GM12878 (cell line): ENCODE results near the gene MYOM3. TPM values are rescaled to one million over a fixed set of nuclear protein-coding genes. Genes with fewer than 3 reads are reported as not detected.

Experiments
- ATAC-seq: fragments of 200-7000 bp; cut with Tn5 transposase; 3 replicates; pipeline ENCODE4 v1.9.1; 2020; ENCODE audit warnings: mild to moderate bottlenecking, moderate library complexity
- BruUV-seq: library from RNA; stranded (reverse); fragments of 400-500 nt; replicated peaks from 2 replicates; lab custom pipeline; 2021; lab: Mats Ljungman, UMichigan
- CTCF ChIA-PET: fragments of 300-600 bp; sonication (Branson Sonifier 250); formaldehyde crosslinking; extraction: SDS; loops from one replicate; lab custom pipeline; 2021; ENCODE audit warnings: inconsistent platforms; lab: Yijun Ruan, JAX
- POLR2A ChIA-PET: fragments of 350-600 bp; formaldehyde crosslinking; extraction: SDS; loops from one replicate; lab custom pipeline; 2021; ENCODE audit warnings: inconsistent platforms; lab: Charles Lee
- RAD21 ChIA-PET: fragments of 300-600 bp; sonication (Branson Sonifier 250); formaldehyde crosslinking; loops from one replicate; lab custom pipeline; 2023; ENCODE audit warnings: antibody characterized with exemption; ENCODE audit not compliant: unreplicated experiment; lab: Charles Lee
- SMC1A ChIA-PET: fragments of 300-600 bp; sonication (Branson Sonifier 250); formaldehyde crosslinking; loops from one replicate; lab custom pipeline; 2023; ENCODE audit not compliant: unreplicated experiment, uncharacterized antibody; lab: Charles Lee
- DNase-seq: peaks from one replicate; pipeline ENCODE4 v3.0.0-alpha.2; 2011; ENCODE audit warnings: low read depth, low spot score
- FAIRE-seq: peaks from 3 replicates; lab custom pipeline; 2011; peaks lifted over from hg19 to GRCh38; lab: Jason Lieb, UNC
- H2AFZ ChIP-seq: 2 replicates; pipeline ENCODE4 v1.6.0; 2011; ENCODE audit warnings: low read depth, low read length, control low read depth; ENCODE audit not compliant: control insufficient read depth
- H3K27ac ChIP-seq: 2 replicates; pipeline ENCODE4 v1.5.1; 2011; ENCODE audit warnings: control low read depth; ENCODE audit not compliant: control insufficient read depth, insufficient read depth
- H3K27me3 ChIP-seq, 2 experiments: replicated peaks in 1 of 2; 2 replicates each; pipeline versions ENCODE4 v1.6.0 to v1.6.1; 2011; ENCODE audit warnings: low read length in 1 of 2; ENCODE audit not compliant: control insufficient read depth in 2 of 2, insufficient read depth in 2 of 2
- H3K36me3 ChIP-seq, 2 experiments: 2 replicates each; pipeline ENCODE4 v1.5.1; 2011; ENCODE audit warnings: low read length in 1 of 2; ENCODE audit not compliant: control insufficient read depth in 2 of 2, insufficient read depth in 2 of 2
- H3K4me1 ChIP-seq: 2 replicates; pipeline ENCODE4 v1.6.1; 2011; ENCODE audit warnings: mild to moderate bottlenecking, low read length, moderate library complexity, mixed read lengths; ENCODE audit not compliant: control insufficient read depth, insufficient read depth
- H3K4me2 ChIP-seq: 2 replicates; pipeline ENCODE4 v1.6.0; 2011; ENCODE audit warnings: control low read depth; ENCODE audit not compliant: control insufficient read depth, insufficient read depth
- H3K4me3 ChIP-seq: fragments of 200-600 bp; sonication (generic); 2 replicates; pipeline ENCODE4 v1.5.1; 2016
- H3K79me2 ChIP-seq: 2 replicates; pipeline ENCODE4 v1.6.0; 2011; ENCODE audit warnings: low read length; ENCODE audit not compliant: control insufficient read depth, insufficient read depth
- H3K9ac ChIP-seq: 2 replicates; pipeline ENCODE4 v1.8.0; 2011; ENCODE audit warnings: low read length, control low read depth, mixed read lengths; ENCODE audit not compliant: control insufficient read depth, insufficient read depth
- H3K9me3 ChIP-seq: replicated peaks from 3 replicates; pipeline ENCODE4 v1.5.1; 2011; ENCODE audit warnings: mild to moderate bottlenecking, low read length; ENCODE audit not compliant: control insufficient read depth, insufficient read depth
- H4K20me1 ChIP-seq: 2 replicates; pipeline ENCODE4 v1.6.0; 2011; ENCODE audit not compliant: control insufficient read depth, insufficient read depth
- ETV6 ChIP-seq, 2 experiments: fragments of 450-650 bp in 1 of 2; IDR thresholded peaks in 1 of 2; conservative IDR thresholded peaks in 1 of 2; 2 replicates each; pipeline ENCODE4 v1.6.1; 2014; ENCODE audit warnings: antibody characterized with exemption in 1 of 2, borderline replicate concordance in 1 of 2, low read depth in 1 of 2, mild to moderate bottlenecking in 1 of 2, moderate library complexity in 1 of 2
- HDGF ChIP-seq: fragments of 450-650 bp; IDR thresholded peaks from 2 replicates; pipeline ENCODE4 v1.6.1; 2016; ENCODE audit warnings: antibody characterized with exemption
- KAT2A ChIP-seq: conservative IDR thresholded peaks from 2 replicates; pipeline ENCODE4 v1.6.1; 2011; ENCODE audit warnings: low read depth, low read length; ENCODE audit not compliant: control insufficient read depth
- MEF2A ChIP-seq: IDR thresholded peaks from 2 replicates; pipeline ENCODE4 v1.6.1; 2011; ENCODE audit warnings: low read depth, mild to moderate bottlenecking, low read length, moderate library complexity; ENCODE audit not compliant: insufficient read depth
- MEF2B ChIP-seq: fragments of 450-650 bp; IDR thresholded peaks from 2 replicates; pipeline ENCODE4 v1.6.1; 2018; ENCODE audit warnings: mild to moderate bottlenecking, moderate library complexity; ENCODE audit not compliant: partially characterized antibody, poor library complexity, severe bottlenecking
- NKRF ChIP-seq: fragments of 450-650 bp; conservative IDR thresholded peaks from 2 replicates; pipeline ENCODE4 v1.6.1; 2017; ENCODE audit warnings: mild to moderate bottlenecking, moderate library complexity
- NR2C1 ChIP-seq: fragments of 450-650 bp; IDR thresholded peaks from 2 replicates; pipeline ENCODE4 v1.6.1; 2017; ENCODE audit warnings: antibody characterized with exemption, mild to moderate bottlenecking, moderate library complexity
- POU2F2 ChIP-seq: IDR thresholded peaks from 3 replicates; pipeline ENCODE4 v1.6.1; 2011; ENCODE audit warnings: low read depth, mild to moderate bottlenecking, low read length, borderline replicate concordance
- RUNX3 ChIP-seq: IDR thresholded peaks from 2 replicates; pipeline ENCODE4 v1.6.1; 2012; ENCODE audit warnings: low read length, inconsistent platforms
- WRNIP1 ChIP-seq: IDR thresholded peaks from 2 replicates; pipeline ENCODE4 v1.6.1; 2011; ENCODE audit warnings: low read depth, low read length, improper control_type of control experiment, borderline replicate concordance
- ZBTB11 ChIP-seq: fragments of 450-650 bp; formaldehyde crosslinking; IDR thresholded peaks from 2 replicates; pipeline ENCODE4 v1.5.0; 2022; ENCODE audit warnings: mild to moderate bottlenecking, missing genetic modification characterization
- ZNF217 ChIP-seq: fragments of 450-650 bp; IDR thresholded peaks from 2 replicates; pipeline ENCODE4 v1.6.1; 2017; ENCODE audit warnings: antibody characterized with exemption, mild to moderate bottlenecking
- ZNF274 ChIP-seq: IDR thresholded peaks from one replicate; pipeline ENCODE4 v1.8.0; 2011; ENCODE audit not compliant: insufficient read length, insufficient read depth
- WGBS: methylation state at CpG from one replicate; pipeline ENCODE4 v1.1.6; 2016; ENCODE audit warnings: low lambda C conversion rate; ENCODE audit not compliant: insufficient replicate concordance, insufficient coverage; ENCODE audit errors: missing lambda C conversion rate; 5-methylcytosine and 5-hydroxymethylcytosine counted together
- in situ Hi-C: fragments of 300-500 bp; cut with MboI; formaldehyde crosslinking; loops from 9 replicates; pipeline ENCODE4 v1.14.3; 2018; ENCODE audit warnings: mixed read lengths
- intact Hi-C: fragments of 100-400 bp; cut with micrococcal nuclease; formaldehyde crosslinking; loops from one replicate; pipeline ENCODE4 v1.14.2; 2022; ENCODE audit not compliant: unreplicated experiment
- polyA plus RNA-seq, 11 experiments: library from polyadenylated mRNA; depleted of rRNA in 4 of 11; unstranded in 6 of 11; stranded (reverse) in 5 of 11; fragments of >200 nt; fragmentation: Nextera tagmentation in 4 of 11; fragmentation: Illumina TruSeq in 1 of 11; extraction: Ambion mirVana in 4 of 11; extraction: Trizol in 1 of 11; gene quantifications; 1 replicate in 1 of 11; 2 replicates in 10 of 11; pipeline versions ENCODE4 v1.2.1 to v1.2.3, GENCODE V29; 2011 to 2016; ENCODE audit warnings: inconsistent platforms in 2 of 11, missing spikeins in 2 of 11, low read depth in 1 of 11
- total RNA-seq, 4 experiments: library from RNA; depleted of rRNA in 3 of 4; stranded (reverse); fragments of >200 nt in 3 of 4; fragmentation: Illumina TruSeq in 1 of 4; extraction: Trizol in 1 of 4; gene quantifications; 2 replicates each; pipeline versions ENCODE4 v1.2.1 to v1.2.3, GENCODE V29; 2013 to 2021
- TF ChIP-seq, protein P1 (sequence below): fragments of 450-650 bp; IDR thresholded peaks from 2 replicates; pipeline ENCODE4 v1.6.1; 2016; ENCODE audit warnings: mild to moderate bottlenecking

The MYOM3 gene
- total and polyA plus RNA-seq, 10 of the 15 experiments (the other 5 are each of a cell fraction or from before 2014, with no cell fraction given): 0.06 TPM; not detected in 9

GRCh38 chr1:24098943-24099638 lies 12.8 kb downstream of the MYOM3 start:
- H2AFZ ChIP-seq: no peak overlapping the region
- no peaks in the 10 kb centered on the region for H3K79me2 ChIP-seq
- H3K36me3 ChIP-seq: no peaks in the 10 kb centered on the region
- FAIRE-seq: no peak
- BruUV-seq: no TSS peak
- H3K27me3 ChIP-seq: no peaks in the 10 kb centered on the region; a peak in 1 of 4 replicates
- H3K9me3 ChIP-seq: no peaks in the 10 kb centered on the region
- no peak for ATAC-seq
- no peak overlapping the region for H3K4me2 ChIP-seq
- ChIA-PET CTCF (no interaction called here), RAD21 (no interaction called here), POLR2A (no interaction called here), SMC1A (no interaction called here)
- no peak for DNase-seq
- no peak for TF ChIP-seq RUNX3
- no peak for TF ChIP-seq MEF2B
- TF ChIP-seq HDGF: no peak
- TF ChIP-seq NR2C1: no peak
- TF ChIP-seq, protein P1, sequence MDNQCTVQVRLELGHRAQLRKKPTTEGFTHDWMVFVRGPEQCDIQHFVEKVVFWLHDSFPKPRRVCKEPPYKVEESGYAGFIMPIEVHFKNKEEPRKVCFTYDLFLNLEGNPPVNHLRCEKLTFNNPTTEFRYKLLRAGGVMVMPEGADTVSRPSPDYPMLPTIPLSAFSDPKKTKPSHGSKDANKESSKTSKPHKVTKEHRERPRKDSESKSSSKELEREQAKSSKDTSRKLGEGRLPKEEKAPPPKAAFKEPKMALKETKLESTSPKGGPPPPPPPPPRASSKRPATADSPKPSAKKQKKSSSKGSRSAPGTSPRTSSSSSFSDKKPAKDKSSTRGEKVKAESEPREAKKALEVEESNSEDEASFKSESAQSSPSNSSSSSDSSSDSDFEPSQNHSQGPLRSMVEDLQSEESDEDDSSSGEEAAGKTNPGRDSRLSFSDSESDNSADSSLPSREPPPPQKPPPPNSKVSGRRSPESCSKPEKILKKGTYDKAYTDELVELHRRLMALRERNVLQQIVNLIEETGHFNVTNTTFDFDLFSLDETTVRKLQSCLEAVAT: no peak
- TF ChIP-seq ETV6 (conservative IDR thresholded peaks at IDR 0.05 in 1 of 2, IDR thresholded peaks at IDR 0.05 in 1 of 2; ENCODE audit: borderline replicate concordance in 1 of 2, low read depth in 1 of 2): no peak
- TF ChIP-seq KAT2A: no peak
- no peak for TF ChIP-seq ZBTB11
- no peak for TF ChIP-seq ZNF274
- no peak for TF ChIP-seq ZNF217
- TF ChIP-seq WRNIP1: no peak
- no peak for TF ChIP-seq NKRF
- TF ChIP-seq POU2F2: no peak
- no peak for TF ChIP-seq MEF2A
- no peaks in the 10 kb centered on the region for H3K4me1 ChIP-seq
- intact Hi-C loops: no loop called here
- H3K27ac ChIP-seq: no peak overlapping the region
- no peak overlapping the region for H3K4me3 ChIP-seq
- in situ Hi-C loops: no loop called here
- WGBS: 30% methylated on average over 12 of the region's 12 CpGs
- no peaks in the 10 kb centered on the region for H4K20me1 ChIP-seq
- no peak overlapping the region for H3K9ac ChIP-seq
